Panc1 (cell line): Measurements from ENCODE around the gene PGBD5. TPM values are rescaled to one million over a fixed set of nuclear protein-coding genes. Genes with fewer than 3 reads are reported as not detected.

Experiments used
- ATAC-seq: fragments of 200-7000 bp; cut with Tn5 transposase; 2 replicates; pipeline ENCODE4 v1.9.1; 2020; ENCODE audit warnings: mild to moderate bottlenecking, moderate library complexity
- BruUV-seq: library from RNA; stranded (reverse); fragments of 400-500 nt; replicated peaks from 2 replicates; lab custom pipeline; 2021; lab: Mats Ljungman, UMichigan
- CTCF ChIA-PET: fragments of 300-600 bp; sonication (Branson Sonifier 250); formaldehyde crosslinking; loops from one replicate; lab custom pipeline; 2022; ENCODE audit warnings: antibody characterized with exemption; lab: Charles Lee
- POLR2A ChIA-PET: fragments of 300-600 bp; sonication (Branson Sonifier 250); formaldehyde crosslinking; loops from one replicate; lab custom pipeline; 2022; ENCODE audit warnings: antibody characterized with exemption; lab: Charles Lee
- DNase-seq: peaks from one replicate; pipeline ENCODE4 v3.0.0-alpha.2; 2010; ENCODE audit warnings: low read depth, low spot score
- H3K27ac ChIP-seq: 2 replicates; pipeline ENCODE4 v1.5.1; 2011; ENCODE audit warnings: mild to moderate bottlenecking, low read length, inconsistent platforms
- H3K27me3 ChIP-seq: fragments of 200-500 bp; sonication (Bioruptor generic); 2 replicates; pipeline ENCODE4 v1.6.0; 2014; ENCODE audit warnings: low read length, inconsistent platforms; ENCODE audit not compliant: control insufficient read depth, insufficient read depth
- H3K36me3 ChIP-seq: fragments of 200-500 bp; sonication (Bioruptor generic); 2 replicates; pipeline ENCODE4 v1.5.1; 2014; ENCODE audit warnings: inconsistent platforms, mild to moderate bottlenecking, low read length, moderate library complexity; ENCODE audit not compliant: control insufficient read depth, insufficient read depth
- H3K4me1 ChIP-seq: 2 replicates; pipeline ENCODE4 v1.5.1; 2011; ENCODE audit warnings: inconsistent platforms, mild to moderate bottlenecking, low read length, moderate library complexity; ENCODE audit not compliant: control insufficient read depth, insufficient read depth
- H3K4me3 ChIP-seq, 2 experiments: 2 replicates each; pipeline ENCODE4 v1.5.1; 2011 to 2012; ENCODE audit warnings: low read depth in 2 of 2, low read length in 2 of 2, mild to moderate bottlenecking in 2 of 2, inconsistent platforms in 1 of 2, moderate library complexity in 1 of 2
- H3K9me3 ChIP-seq: fragments of 200-500 bp; sonication (Bioruptor generic); 2 replicates; pipeline ENCODE4 v1.5.1; 2014; ENCODE audit warnings: low read depth, mild to moderate bottlenecking, inconsistent platforms, low read length, moderate library complexity; ENCODE audit not compliant: control insufficient read depth, insufficient read depth
- CTCF ChIP-seq: fragments of 450-650 bp; IDR thresholded peaks from 2 replicates; pipeline ENCODE4 v1.5.1; 2017; ENCODE audit warnings: mild to moderate bottlenecking
- POLR2AphosphoS5 ChIP-seq: IDR thresholded peaks from 2 replicates; pipeline ENCODE4 v1.6.1; 2012; ENCODE audit warnings: mild to moderate bottlenecking, low read depth, low read length, moderate library complexity
- REST ChIP-seq, 2 experiments: IDR thresholded peaks; 2 replicates each; pipeline ENCODE4 v1.6.1; 2011 to 2012; ENCODE audit warnings: low read depth in 2 of 2, control low read depth in 1 of 2, low read length in 1 of 2, mild to moderate bottlenecking in 1 of 2, moderate library complexity in 1 of 2; ENCODE audit not compliant: insufficient read depth in 1 of 2
- SIN3A ChIP-seq: IDR thresholded peaks from 2 replicates; pipeline ENCODE4 v1.6.1; 2012; ENCODE audit warnings: low read depth, mild to moderate bottlenecking, low read length, moderate library complexity, borderline replicate concordance; ENCODE audit not compliant: insufficient read depth
- TCF7L2 ChIP-seq: IDR thresholded peaks from 2 replicates; pipeline ENCODE4 v1.6.1; 2011; ENCODE audit warnings: mild to moderate bottlenecking, low read depth, low read length, inconsistent platforms
- in situ Hi-C: cut with HindIII; loops from 2 replicates; pipeline ENCODE4 v1.10.0; 2016; ENCODE audit warnings: low sequenced_read_pairs, low pct_unique_long_range_greater_than_20kb
- intact Hi-C: fragments of 100-400 bp; cut with micrococcal nuclease; formaldehyde crosslinking; loops from one replicate; pipeline ENCODE4 v1.10.0; 2022; ENCODE audit not compliant: unreplicated experiment
- total RNA-seq: library from RNA; stranded (reverse); gene quantifications from one replicate; pipeline ENCODE4 v1.2.1, GENCODE V29; 2021; ENCODE audit not compliant: unreplicated experiment

PGBD5 gene
- total RNA-seq, 1 experiment from 2014 or later = 0.05 TPM

GRCh38 chr1:230403442-230403841 is 22.7 kb downstream of the PGBD5 start:
- POLR2A ChIA-PET = no interaction called here
- no peak overlapping the region for H3K4me3 ChIP-seq
- ATAC-seq (no peak), DNase-seq (no peak)
- intact Hi-C loops = no loop called here
- TF ChIP-seq POLR2AphosphoS5 (no peak), TCF7L2 (no peak)
- no peaks in the 10 kb centered on the region for H3K9me3 ChIP-seq
- in situ Hi-C loops = no loop called here
- no TSS peak for BruUV-seq
- no peaks in the 10 kb centered on the region for H3K27me3 ChIP-seq
- H3K4me1 ChIP-seq = no peaks in the 10 kb centered on the region
- no peaks in the 10 kb centered on the region for H3K36me3 ChIP-seq
- no peak overlapping the region for H3K27ac ChIP-seq
- CTCF ChIA-PET = interaction anchor here (0.6 kb wide), 1 partner anchor 1042 kb away, joined by 3 read pairs; no protein-coding TSS in a partner anchor

GRCh38 chr1:230401763-230402294 is 24.3 kb downstream of the PGBD5 start:
- no peak overlapping the region for H3K27ac ChIP-seq
- BruUV-seq = no TSS peak
- in situ Hi-C loops = no loop called here

More at GRCh38 chr1:230401763-230402294, 24.3 kb downstream of the PGBD5 start:
- Histone ChIP-seq H3K4me1 (no peaks in the 10 kb centered on the region), H3K9me3 (no peaks in the 10 kb centered on the region), H3K27me3 (no peaks in the 10 kb centered on the region), H3K36me3 (no peaks in the 10 kb centered on the region), H3K4me3 (no peak overlapping the region)
- DNase-seq = no peak
- no peak for ATAC-seq
- POLR2A ChIA-PET = no interaction called here
- intact Hi-C loops = no loop called here
- CTCF ChIA-PET = no interaction called here
- TF ChIP-seq TCF7L2 (no peak), REST (IDR thresholded peaks at IDR 0.05; ENCODE audit: insufficient read depth in 1 of 2, low read depth in 2 of 2, low read length in 1 of 2) (no peak), CTCF (no peak), SIN3A (no peak), POLR2AphosphoS5 (no peak)
